ACC112 (cell line): Measurements from ENCODE around the gene EEIG1.
A peak's percentile ranks its signal among the peaks of the same experiment; 100 is the strongest.

Source experiments
- H2AFZ ChIP-seq: fragments of 200-600 bp; sonication (generic); one replicate; pipeline ENCODE4 v1.6.0; 2017; ENCODE audit warnings: antibody characterized with exemption, low read length; ENCODE audit not compliant: unreplicated experiment
- H3K27ac ChIP-seq: fragments of 200-600 bp; sonication (generic); 2 replicates; pipeline ENCODE4 v1.5.1; 2014; ENCODE audit warnings: low read depth, mild to moderate bottlenecking, antibody characterized with exemption, low read length, moderate library complexity
- H3K27me3 ChIP-seq: fragments of 200-600 bp; sonication (generic); 2 replicates; pipeline ENCODE4 v1.6.1; 2014; ENCODE audit warnings: mild to moderate bottlenecking, antibody characterized with exemption, low read length, moderate library complexity, mixed read lengths; ENCODE audit not compliant: insufficient read depth
- H3K36me3 ChIP-seq: fragments of 200-600 bp; sonication (generic); 2 replicates; pipeline ENCODE4 v1.6.1; 2016; ENCODE audit warnings: mild to moderate bottlenecking, antibody characterized with exemption, low read length, moderate library complexity, mixed read lengths; ENCODE audit not compliant: insufficient read depth
- H3K4me1 ChIP-seq: fragments of 200-600 bp; sonication (generic); one replicate; pipeline ENCODE4 v1.6.1; 2016; ENCODE audit warnings: low read length, mixed read lengths; ENCODE audit not compliant: insufficient read depth, unreplicated experiment, control insufficient read depth
- H3K4me3 ChIP-seq: fragments of 200-600 bp; sonication (generic); 2 replicates; pipeline ENCODE4 v1.5.1; 2014; ENCODE audit warnings: mild to moderate bottlenecking, low read depth, low read length
- H3K79me2 ChIP-seq: fragments of 200-600 bp; sonication (generic); one replicate; pipeline ENCODE4 v1.6.0; 2016; ENCODE audit warnings: low read length; ENCODE audit not compliant: control insufficient read depth, unreplicated experiment, insufficient read depth

EEIG1 gene

DNA sequence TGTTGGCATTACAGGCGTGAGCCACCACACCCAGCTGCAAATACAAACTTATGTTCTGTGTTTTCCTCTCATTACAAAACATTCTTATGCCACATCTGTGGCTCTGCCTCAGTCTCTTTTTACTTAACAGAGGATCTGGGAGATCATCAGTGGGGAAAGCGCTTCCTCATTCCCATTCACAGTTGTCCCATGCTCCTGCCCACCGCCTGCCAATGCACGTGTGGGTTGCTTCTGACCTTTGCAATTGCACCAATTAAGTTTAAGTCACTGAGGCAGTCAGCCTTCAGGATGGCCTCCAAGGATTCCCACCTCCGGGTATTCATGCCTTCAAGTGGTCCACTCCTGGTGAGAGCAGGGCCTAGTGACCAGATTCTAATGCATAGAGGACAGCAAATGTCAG is 34.9 kb upstream of the EEIG1 start:
- no peaks in the 10 kb centered on the region for H3K27me3 ChIP-seq

DNA sequence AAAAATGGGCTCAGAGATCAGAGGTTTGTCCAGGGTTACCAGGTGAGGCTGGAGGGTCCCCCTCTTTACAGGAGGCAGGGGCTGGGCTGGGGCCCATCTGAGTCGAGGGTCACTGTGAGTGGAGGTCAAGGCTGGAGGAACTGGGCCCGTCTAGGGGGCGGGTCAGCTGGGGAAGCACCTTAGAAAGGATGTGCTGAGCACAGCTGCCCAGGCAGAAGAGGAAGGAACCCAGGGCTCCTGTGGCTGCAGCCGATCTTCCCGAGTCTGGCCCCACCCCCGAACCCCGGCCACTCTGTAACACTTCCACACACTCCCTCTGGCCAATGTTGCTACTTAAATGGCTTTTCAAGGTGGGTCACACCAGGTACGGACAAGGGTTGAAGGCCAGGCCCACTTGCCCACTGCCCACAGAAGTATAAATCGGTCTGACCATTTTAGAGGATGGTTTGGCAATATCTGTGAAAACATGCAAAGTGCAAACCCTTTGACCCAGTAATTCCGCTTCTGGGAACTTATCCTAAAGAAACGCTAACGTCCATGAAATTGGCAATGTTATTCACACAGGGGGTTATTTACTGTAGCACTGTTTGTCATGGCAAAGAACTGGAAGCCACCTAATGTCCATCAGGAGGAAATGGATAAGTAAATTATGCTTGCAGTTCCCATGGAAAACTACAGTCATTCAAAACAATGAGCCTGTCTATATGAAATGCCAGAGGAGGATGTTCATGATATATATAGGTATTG is 30.5 kb upstream of the EEIG1 start:
- Histone ChIP-seq H3K27me3 (no peaks in the 10 kb centered on the region), H3K36me3 (no peaks in the 10 kb centered on the region), H3K79me2 (no peaks in the 10 kb centered on the region), H3K27ac (no peak overlapping the region), H2AFZ (no peak overlapping the region), H3K4me1 (no peaks in the 10 kb centered on the region), H3K4me3 (no peak overlapping the region)

More for the DNA sequence above, 34.9 kb upstream of the EEIG1 start:
- H3K79me2 ChIP-seq, result no peaks in the 10 kb centered on the region
- no peak overlapping the region for H3K4me3 ChIP-seq
- H2AFZ ChIP-seq, result no peak overlapping the region
- no peak overlapping the region for H3K27ac ChIP-seq
- no peaks in the 10 kb centered on the region for H3K4me1 ChIP-seq
- no peaks in the 10 kb centered on the region for H3K36me3 ChIP-seq

- Histone ChIP-seq H2AFZ (no peak overlapping the region), H3K4me1 (no peaks in the 10 kb centered on the region), H3K4me3 (no peak overlapping the region), H3K27me3 (no peaks in the 10 kb centered on the region), H3K27ac (no peak overlapping the region), H3K36me3 (no peaks in the 10 kb centered on the region), H3K79me2 (no peaks in the 10 kb centered on the region)
These were observed 28.9 kb upstream of the EEIG1 start for GRCh38 chr9:128009639-128010038.

- Histone ChIP-seq H3K27ac (no peak overlapping the region), H3K4me1 (no peaks in the 10 kb centered on the region), H3K27me3 (no peaks in the 10 kb centered on the region), H3K79me2 (no peaks in the 10 kb centered on the region), H3K36me3 (no peaks in the 10 kb centered on the region), H3K4me3 (no peak overlapping the region), H2AFZ (no peak overlapping the region)
These were observed 27.4 kb upstream of the EEIG1 start for GRCh38 chr9:128008171-128008570.

DNA sequence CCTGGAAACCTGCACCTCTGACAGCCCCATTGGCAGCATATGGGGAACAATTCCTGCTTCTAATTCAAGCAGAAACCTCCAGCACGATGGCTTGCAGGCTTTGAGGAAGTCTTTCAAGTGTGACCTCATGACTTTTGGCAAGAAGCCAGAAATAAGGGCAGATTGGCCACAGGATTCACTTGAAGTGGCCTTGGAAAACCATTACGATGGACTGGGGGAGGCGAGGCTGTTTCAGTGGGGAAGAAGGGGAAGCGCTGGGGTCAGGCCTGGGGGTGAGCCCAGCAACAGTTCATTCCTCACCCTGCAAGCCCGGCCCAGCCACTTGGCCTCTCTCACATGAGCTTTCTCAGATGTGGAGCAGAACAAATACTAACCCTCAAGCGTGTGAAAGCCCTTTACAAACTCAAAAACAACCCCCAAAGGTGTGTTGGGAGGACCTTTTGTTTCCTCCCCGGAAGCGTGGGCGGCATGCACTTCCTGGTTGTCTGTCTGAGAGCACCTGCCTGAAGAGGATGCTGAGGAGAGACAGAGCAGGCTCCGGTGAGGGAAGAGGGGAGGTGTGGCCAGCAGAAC is 26.9 kb upstream of the EEIG1 start:
- Histone ChIP-seq H3K27ac (no peak overlapping the region), H2AFZ (no peak overlapping the region), H3K4me1 (no peaks in the 10 kb centered on the region)

GRCh38 chr9:128006332-128006996 is 25.7 kb upstream of the EEIG1 start:
- Histone ChIP-seq H3K27ac (no peak overlapping the region), H3K4me1 (peaks cover 6% of the 10 kb centered on the region), H3K36me3 (no peaks in the 10 kb centered on the region), H2AFZ (no peak overlapping the region), H3K4me3 (no peak overlapping the region), H3K27me3 (no peaks in the 10 kb centered on the region), H3K79me2 (no peaks in the 10 kb centered on the region)

More for the DNA sequence above, 26.9 kb upstream of the EEIG1 start:
- Histone ChIP-seq H3K36me3 (no peaks in the 10 kb centered on the region), H3K4me3 (no peak overlapping the region), H3K79me2 (no peaks in the 10 kb centered on the region), H3K27me3 (no peaks in the 10 kb centered on the region)

GRCh38 chr9:128005923-128006322 is 25.1 kb upstream of the EEIG1 start:
- Histone ChIP-seq H3K79me2 (no peaks in the 10 kb centered on the region), H3K36me3 (no peaks in the 10 kb centered on the region), H2AFZ (no peak overlapping the region), H3K27me3 (no peaks in the 10 kb centered on the region), H3K27ac (no peak overlapping the region), H3K4me1 (peaks cover 10% of the 10 kb centered on the region), H3K4me3 (no peak overlapping the region)

- Histone ChIP-seq H3K27ac (no peak overlapping the region), H2AFZ (no peak overlapping the region), H3K36me3 (no peaks in the 10 kb centered on the region), H3K4me3 (no peak overlapping the region), H3K79me2 (no peaks in the 10 kb centered on the region), H3K27me3 (no peaks in the 10 kb centered on the region), H3K4me1 (peaks cover 10% of the 10 kb centered on the region)
These were observed 23.3 kb upstream of the EEIG1 start for GRCh38 chr9:128003966-128004604.

GRCh38 chr9:128002959-128003358 is 22.2 kb upstream of the EEIG1 start:
- Histone ChIP-seq H3K4me1 (peaks cover 10% of the 10 kb centered on the region), H3K4me3 (no peak overlapping the region), H2AFZ (no peak overlapping the region), H3K36me3 (no peaks in the 10 kb centered on the region), H3K27ac (no peak overlapping the region), H3K27me3 (no peaks in the 10 kb centered on the region), H3K79me2 (no peaks in the 10 kb centered on the region)

GRCh38 chr9:128001779-128002298 is 21.1 kb upstream of the EEIG1 start:
- H3K27me3 ChIP-seq, result no peaks in the 10 kb centered on the region
- H3K36me3 ChIP-seq, result no peaks in the 10 kb centered on the region
- no peak overlapping the region for H3K4me3 ChIP-seq
- H3K27ac ChIP-seq, result peak overlapping the region; percentile 36
- no peaks in the 10 kb centered on the region for H3K79me2 ChIP-seq
- peak overlapping the region; percentile 86 for H2AFZ ChIP-seq
- H3K4me1 ChIP-seq, result peaks cover 10% of the 10 kb centered on the region
